RKO (cell line): Measurements from ENCODE around the gene MATN3.

Experiments
- DNase-seq: peaks from one replicate; pipeline ENCODE4 v3.0.0-alpha.2; 2016; ENCODE audit warnings: low spot score

The MATN3 gene

DNA sequence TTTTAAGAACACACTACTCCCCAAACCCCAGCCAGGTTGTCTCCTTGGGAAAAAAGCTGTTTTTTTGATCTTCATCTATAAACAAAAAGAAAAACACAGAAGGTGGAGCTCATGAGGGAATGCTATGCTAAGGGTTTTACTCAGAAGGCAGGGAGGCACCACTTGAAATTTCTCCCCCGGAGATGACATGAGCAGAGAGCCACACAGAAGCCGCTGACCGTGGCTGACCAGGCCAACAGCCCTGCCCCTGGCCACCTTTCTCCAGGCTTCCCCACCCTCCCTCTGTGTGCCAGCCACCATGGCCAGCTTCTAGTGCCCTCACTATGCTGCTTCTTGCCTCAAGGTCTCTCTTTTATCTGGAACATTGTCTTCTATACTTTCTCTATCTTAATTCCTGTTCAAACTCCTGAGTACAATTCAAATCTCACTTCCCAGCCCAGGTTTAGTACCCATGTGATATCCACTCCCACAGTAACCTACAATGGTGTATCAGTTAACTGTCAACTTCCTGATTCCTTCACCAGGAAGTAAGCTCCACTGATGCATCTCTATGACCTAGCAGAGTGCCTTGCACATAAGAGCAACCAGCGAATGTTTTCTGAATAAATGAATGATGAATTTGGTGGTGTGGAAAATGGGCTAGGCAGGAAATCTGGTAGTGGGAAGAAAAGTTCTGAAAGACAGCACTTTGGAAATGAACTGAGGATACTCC is 23.6 kb upstream of the MATN3 start:
- no peak for DNase-seq

GRCh38 chr2:20034821-20035220 is 22.4 kb upstream of the MATN3 start:
- no peak for DNase-seq

- DNase-seq = no peak
Measured at GRCh38 chr2:20034218-20034617, 21.8 kb upstream of the MATN3 start.

DNA sequence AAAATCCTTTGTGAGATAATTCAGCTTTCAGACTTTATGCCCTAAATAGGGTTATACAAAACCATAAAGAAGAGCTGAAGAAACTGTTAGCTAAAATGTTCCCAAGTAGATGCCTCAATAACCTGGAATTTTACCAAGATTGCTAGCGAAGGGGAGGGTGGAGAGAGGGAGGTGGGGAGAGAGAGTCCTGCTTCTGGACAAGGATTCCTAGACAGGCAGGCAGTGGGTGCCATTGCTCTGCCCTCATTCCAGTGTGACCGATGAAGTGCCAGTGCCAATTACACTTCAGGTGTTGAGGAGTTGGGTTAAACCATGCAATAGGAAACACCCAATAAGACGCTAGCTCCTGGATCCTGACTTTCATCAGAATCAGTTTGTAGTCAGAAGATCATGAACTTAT is 20.9 kb upstream of the MATN3 start:
- no peak for DNase-seq

DNA sequence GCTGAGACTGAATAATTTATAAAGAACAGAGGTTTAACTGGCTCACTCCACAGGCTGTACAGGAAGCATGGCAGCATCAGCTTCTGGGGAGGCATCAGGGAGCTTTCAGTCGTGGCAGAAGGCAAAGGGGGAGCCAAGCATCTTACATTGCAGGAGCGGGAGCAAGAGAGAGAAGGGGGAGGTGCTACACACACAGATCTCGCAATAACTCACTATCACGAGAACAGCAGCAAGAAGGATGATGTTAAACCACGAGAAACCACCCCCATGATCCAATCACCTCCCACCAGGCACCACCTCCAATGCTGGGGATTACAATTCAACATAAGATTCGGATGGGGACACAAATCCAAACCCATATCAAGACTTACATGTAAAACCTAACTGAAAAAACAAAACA is 17.8 kb upstream of the MATN3 start:
- DNase-seq = no peak

DNA sequence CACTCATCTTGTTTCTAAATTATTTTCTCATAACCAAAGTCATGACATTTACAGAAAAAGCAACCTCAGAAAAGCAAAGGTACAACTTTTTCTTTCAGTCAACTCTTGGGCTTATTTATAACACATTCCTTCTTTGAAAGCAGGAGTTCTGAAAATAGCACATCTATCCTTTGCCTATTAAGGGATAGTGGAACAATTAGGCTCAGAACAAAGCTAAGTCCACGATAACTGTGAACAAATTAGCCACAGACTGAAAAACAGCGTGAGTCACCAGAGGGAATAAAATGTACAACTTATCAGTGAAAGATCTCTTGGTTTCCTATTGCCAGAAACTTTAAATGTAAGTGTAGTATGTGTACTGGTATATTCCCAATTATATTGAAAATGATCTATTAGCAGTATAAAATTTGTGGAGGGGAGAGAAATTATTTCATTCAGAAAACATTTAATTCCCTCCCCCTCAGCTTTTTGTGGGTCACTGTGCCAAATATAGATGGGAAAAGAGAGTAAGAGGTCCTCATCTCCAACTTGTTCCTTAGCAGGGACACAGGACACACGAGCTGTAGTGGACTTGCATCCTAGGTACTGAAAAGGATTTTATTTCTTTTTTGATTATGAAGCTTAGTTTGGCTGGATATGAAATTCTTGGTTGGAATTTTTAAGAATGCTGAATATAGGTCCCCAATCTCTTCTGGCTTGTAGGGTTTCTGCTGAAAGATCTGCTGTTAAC is 15.4 kb upstream of the MATN3 start:
- DNase-seq = no peak

DNA sequence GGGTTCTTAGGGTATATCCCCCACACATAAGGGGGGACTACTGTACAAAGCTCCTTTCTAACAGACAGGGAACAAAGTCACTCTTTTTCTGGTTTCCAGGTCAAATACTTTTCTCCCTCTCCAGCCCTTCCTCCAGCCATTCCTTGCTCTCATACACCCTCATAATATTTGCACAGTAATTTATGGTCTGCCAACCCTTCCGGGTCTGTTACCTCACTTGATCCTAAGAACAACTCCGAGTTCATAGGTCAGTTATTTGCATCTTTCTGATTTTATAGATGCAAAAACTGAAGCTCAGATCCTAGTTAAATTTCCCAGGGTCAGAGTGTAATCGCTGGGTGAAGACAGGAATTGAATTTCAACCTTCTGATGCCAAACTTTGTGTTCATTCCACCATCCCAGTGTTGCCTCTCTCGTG is 14.8 kb upstream of the MATN3 start:
- DNase-seq = no peak

DNA sequence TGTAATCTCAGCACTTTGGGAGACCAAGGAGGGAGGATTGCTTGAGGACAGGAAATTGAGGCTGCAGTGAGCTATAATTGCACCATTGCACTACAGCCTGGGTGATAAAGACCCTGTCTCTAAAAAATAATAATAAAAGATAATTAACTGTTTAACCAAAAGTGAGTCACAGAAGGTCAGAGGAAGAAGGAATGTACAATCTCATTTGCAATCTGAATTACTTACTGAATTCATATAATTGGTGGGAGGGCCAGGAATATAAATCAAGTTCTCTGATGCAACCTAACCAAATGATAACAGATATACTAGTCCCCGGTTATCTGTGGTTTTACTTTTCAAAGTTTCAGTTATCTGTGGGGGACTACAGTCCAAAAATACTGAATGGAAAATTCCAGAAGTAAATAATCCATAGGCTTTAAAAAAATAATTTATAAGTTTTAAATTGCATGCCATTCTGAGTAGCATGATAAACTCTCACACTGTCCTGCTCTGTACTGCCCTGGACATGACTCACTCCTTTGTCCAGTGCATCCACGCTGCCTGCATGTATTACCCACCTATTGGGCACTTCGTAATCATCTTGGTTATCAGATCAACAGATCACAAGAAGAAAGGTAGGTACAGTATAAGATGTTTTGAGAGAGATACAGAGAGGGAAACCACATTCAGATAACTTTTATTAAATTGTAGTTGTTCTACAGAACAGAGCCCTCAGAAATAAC is 12.8 kb upstream of the MATN3 start:
- DNase-seq = no peak

DNA sequence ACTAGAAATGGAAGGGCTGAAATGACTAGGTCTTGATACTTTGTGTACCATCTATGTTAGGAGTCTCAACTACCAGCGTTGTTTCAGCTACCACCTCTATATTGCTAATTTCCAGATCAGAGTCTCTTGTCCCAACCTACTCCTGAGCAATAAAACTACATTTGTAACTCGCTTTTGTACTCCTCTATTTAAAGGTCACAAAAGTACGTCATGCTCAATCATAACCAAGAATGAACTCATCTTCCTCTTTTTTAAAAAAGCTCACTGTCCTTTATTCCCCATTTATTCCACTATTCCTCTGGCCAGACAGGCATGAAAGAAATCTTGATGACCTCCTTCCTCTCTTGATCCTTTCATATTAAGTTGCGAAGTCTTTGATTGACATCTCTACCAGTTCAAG is 11.2 kb upstream of the MATN3 start:
- no peak for DNase-seq

GRCh38 chr2:20021405-20022009 is 9.0 kb upstream of the MATN3 start:
- DNase-seq = no peak

GRCh38 chr2:20019747-20020146 is 7.3 kb upstream of the MATN3 start:
- DNase-seq = no peak

GRCh38 chr2:20018601-20019152 is 6.2 kb upstream of the MATN3 start:
- no peak for DNase-seq

DNA sequence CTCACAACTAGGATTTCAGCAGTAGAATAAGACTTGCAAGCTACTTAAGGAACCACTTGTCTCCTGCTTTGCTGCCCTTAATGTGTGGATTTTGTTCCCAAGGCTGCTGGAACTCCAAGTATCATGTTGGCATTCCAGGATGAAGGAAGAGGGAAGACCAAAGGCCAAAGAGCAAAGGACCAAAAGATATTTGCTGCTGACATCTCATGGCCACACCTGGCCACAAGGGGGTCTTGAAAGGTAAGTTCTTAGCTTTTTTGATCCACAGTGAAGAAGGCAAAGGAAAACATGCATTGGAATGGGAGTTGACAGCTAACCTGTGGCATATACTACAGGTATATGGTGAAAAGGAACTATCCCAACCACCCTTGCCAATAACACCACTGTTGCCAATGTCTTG is 3.9 kb upstream of the MATN3 start:
- no peak for DNase-seq

DNA sequence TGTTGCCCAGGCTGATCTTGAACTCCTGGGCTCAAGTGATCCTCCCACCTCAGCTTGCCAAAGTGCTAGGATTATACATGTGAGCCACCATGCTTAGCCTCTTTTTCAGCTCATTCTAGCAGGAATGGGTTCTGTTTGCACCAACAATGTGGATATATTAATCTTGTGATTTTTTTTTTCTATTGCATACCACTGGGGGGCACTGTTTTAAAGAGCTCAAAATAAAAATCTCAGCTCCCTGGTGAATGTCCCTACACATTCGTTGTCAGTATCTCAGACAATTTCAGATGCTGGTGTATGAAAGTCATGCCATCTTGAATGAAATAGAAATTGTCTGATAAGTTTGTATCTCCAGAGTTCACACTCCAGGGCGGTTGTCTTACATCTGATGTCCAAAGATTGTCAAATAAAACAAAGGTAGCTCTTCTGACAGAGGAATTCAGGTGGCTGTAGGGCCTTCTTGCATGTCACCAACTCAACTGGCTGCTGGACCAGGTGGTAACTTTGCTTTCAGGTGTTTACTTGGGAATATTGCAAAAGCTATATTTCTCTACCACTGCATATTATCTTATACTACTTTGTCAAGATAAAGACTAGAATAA is 3.1 kb upstream of the MATN3 start:
- peak; percentile 67 for DNase-seq

GRCh38 chr2:20013126-20013849 is 820 bp upstream of the MATN3 start:
- DNase-seq = no peak

DNA sequence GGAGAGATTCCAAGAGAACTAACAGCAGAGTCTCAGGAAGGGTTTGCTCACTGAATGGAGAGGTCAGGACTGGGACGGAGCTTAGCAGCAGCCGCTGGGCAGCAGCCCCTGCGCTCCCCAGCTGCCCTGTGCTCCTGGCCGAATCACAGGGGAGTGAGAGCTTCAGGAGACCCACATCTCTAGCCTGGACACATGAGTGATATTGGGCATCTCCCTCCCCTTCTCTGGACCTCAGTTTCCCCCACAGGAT is 511 bp downstream of the MATN3 start:
- no peak for DNase-seq

DNA sequence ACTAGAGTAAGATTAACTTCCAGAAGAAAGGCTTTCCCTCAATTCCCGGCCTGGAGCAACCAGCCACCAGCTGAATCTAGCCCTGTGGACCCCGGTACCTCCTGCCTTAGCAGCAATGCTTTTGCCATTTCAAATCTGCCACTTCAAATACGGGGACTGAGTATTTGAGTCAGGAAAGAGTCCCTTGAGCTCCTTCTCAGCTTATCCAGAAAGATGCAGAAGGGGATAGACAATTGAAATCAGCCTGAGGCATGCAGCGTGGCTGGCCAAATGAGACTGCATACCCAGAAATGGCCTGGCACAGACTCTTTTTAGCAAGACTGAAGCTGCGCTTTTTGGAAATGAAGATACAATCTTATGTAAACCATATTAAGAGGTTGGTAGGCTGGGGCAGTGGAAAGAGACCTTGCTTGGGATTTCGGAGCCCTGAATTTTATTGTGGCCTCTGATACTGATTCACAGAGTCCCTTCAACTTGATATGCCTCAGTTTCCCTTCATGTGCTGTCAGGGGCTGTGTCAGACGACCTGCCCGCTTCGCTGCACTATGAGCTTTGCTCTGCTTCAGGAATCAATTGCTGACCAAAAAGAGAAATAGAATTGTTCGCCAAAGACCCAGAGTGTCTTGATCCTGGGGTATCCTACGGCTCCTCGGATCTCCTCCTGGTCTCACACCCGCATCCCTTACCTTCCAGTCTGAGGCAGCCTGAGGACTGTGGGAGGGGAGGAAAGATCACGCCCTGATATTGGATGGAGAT is 1.0 kb downstream of the MATN3 start:
- DNase-seq = no peak

GRCh38 chr2:20008703-20009102 is 3.8 kb downstream of the MATN3 start:
- no peak for DNase-seq

- no peak for DNase-seq
Measured at GRCh38 chr2:20005891-20006470, 6.5 kb downstream of the MATN3 start.

- DNase-seq = no peak
Measured at GRCh38 chr2:20005067-20005627, 7.3 kb downstream of the MATN3 start.
